ENCODE data around the gene MERTK.
"Not testable (repeated sequence)": the region's sequence is repeated elsewhere in the genome, so short reads cannot be mapped to it uniquely, and the experiment has no call there.

Gene MERTK

GRCh38 chr2:111944531-111945210 is 46.3 kb downstream of the MERTK start:
- no peak for DNase-seq (ENCODE audit: extremely low read depth in 1 of 2, low read depth in 1 of 2)

DNA sequence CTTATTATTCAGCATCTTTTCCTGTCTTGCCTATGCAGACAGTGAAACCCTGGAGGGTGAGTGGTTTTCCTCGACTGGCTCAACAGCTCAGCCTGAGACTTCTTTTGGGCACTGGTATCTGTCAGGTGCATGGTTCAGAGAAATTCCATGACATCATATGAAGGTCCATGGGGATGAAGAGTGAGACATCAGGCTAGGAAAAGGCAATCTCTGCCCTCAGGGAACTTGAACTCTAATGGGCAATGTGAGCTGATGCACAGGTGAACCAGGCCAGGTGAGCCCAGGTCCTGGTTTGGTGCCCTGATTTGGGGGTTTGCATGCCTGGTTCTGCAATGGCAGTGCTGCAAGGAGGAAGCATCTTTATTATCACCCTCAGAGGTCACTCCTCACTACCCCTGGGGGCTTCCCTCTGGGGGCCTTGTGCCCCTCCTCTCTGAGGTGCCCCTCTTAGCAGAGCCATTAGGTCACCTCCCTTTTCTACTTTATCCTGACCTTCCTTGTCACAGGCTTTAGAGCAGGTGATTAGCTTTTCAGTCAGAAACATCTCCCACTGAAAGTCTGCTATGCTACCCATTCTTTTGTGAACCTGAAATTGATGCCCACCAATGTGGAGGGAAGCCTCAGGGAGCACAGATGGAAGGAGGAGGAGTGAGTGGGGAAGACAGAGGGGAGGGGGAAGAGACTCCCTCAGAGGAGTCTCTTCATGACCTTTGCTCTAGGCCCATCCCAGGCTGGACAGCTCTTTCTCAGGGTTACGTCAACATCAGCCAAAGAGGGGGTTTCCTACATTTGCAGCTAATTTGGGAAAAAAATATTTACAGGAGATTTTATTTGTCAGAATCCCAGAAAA is 47.3 kb downstream of the MERTK start:
- DNase-seq (ENCODE audit: extremely low read depth in 1 of 2, low read depth in 1 of 2) = no peak

DNA sequence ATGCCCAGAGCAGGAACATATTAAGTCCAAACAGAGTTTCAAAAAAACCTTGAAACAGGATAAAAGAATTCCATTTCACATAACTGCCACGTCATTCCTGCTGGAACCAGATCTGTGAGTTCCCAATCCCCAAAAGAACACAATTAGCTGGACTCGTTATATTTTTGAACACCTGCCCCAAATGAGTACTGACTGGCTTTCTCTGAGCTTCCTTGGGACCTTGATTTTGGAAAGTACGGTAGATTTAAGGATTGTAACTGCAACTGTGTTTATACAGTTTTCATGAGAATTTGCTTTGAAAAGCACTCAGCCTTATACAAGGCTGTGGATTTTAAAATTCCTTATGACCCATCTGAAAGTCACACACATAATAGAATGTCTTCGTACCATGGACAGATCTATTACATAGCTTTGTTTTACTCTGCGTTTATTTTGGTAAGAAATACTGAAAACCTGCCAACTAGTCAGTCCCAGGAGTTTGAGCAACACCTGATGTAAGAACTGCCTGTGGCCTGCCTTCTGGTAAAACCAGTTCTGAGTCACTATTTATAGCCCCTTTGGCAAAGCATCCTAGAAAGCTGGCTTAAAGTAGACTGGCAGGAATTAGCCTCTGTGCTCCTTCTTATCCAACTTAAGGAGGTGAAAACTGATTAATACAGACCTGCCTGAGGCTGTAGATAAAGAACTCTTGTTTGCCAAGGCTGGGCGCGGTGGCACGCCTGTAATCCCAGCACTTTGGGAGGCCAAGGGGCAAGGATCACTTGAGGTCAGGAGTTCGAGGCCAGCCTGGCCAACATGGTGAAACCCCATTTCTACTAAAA is 48.1 kb downstream of the MERTK start:
- DNase-seq (ENCODE audit: extremely low read depth in 1 of 2, low read depth in 1 of 2) = no peak

DNA sequence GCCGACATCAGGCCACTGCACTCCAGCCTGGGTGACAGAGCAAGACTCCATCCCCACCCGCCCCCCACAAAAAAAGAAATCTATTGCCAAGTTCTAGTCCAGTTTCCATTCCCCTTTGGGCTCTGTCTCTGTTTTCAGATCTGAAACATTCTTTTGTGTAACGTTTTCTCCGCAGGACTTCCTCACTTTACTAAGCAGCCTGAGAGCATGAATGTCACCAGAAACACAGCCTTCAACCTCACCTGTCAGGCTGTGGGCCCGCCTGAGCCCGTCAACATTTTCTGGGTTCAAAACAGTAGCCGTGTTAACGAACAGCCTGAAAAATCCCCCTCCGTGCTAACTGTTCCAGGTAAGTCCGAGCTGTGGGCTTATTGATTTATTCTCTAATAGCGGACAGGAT is 48.8 kb downstream of the MERTK start:
- DNase-seq (ENCODE audit: extremely low read depth in 1 of 2, low read depth in 1 of 2) = no peak

GRCh38 chr2:111948832-111949231 is 50.4 kb downstream of the MERTK start:
- DNase-seq (ENCODE audit: extremely low read depth in 1 of 2, low read depth in 1 of 2) = no peak

- DNase-seq (ENCODE audit: extremely low read depth in 1 of 2, low read depth in 1 of 2) = no peak
Measured at GRCh38 chr2:111950236-111950635, 51.8 kb downstream of the MERTK start.

DNA sequence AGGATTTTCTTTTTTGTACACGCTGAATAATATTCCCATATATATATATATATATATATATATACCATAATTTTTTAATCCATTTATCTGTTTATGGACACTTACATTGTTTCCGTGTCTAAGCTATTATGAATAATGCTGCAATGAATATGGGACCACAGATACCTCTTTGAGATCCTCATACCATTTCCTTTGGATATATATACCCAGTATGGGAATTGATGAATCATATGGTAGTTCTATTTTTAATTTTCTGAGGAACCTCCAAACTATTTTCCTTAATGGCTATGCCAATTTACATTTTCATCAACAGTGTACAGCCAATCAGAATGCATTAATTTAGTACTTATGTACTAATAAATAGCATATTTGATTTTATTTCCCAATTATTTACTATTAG is 53.1 kb downstream of the MERTK start:
- DNase-seq (ENCODE audit: extremely low read depth in 1 of 2, low read depth in 1 of 2) = no peak

DNA sequence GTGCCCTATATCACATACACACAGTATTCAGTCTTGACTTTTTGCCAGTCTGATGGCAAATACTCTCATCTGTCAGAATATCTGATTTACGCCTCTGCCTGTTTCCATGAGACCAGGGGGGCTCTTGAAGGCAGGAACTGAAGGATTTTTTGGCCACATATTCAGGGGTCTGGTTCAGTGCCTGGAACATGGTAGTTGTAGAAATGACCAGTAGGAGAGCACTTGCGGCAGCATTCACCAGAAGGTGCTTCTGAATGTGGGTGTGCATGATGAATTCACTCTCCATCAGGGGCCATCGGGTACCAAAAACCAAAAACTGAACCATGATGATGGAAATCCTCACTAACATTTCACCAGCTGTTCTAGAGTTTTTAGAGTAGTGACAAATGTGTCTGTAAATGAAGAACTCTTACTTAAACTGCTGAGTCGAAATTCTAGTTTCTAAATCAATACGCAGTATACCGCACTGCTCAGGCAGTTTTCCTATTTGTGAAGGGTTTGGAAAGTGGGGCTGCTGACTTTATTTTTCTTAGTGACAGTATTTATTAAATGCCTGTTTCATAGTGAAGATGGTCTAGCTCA is 54.6 kb downstream of the MERTK start:
- no peak for DNase-seq (ENCODE audit: extremely low read depth in 1 of 2, low read depth in 1 of 2)

GRCh38 chr2:111954602-111955332 is 56.4 kb downstream of the MERTK start:
- no peak for DNase-seq (ENCODE audit: extremely low read depth in 1 of 2, low read depth in 1 of 2)

DNA sequence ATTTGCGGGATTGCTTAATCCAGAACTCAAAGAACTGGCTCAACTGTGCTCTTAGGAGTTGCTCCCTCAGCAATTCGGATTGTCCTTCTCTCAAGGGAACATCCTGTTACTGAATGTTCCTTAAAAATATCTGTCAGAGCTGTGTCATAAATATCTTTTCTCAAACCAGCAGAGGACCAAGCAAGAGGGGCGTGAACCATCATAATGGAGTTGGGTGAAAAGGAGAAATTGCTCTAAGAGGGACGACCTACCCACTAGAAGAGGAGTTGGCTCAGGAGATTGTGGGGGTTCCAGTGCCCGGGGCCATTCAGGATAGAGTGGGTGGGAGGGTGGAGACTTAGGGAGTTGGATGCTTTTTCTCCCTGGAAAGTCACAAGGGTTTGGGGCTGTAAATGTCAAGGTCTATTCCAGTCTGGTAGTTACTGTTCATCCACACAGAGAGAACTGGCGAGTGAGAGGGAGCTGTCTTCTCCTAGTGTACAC is 59.5 kb downstream of the MERTK start:
- no peak for DNase-seq (ENCODE audit: extremely low read depth in 1 of 2, low read depth in 1 of 2)

GRCh38 chr2:111958901-111959300 is 60.5 kb downstream of the MERTK start:
- no peak for DNase-seq (ENCODE audit: extremely low read depth in 1 of 2, low read depth in 1 of 2)

- no peak for DNase-seq (ENCODE audit: extremely low read depth in 1 of 2, low read depth in 1 of 2)
Measured at GRCh38 chr2:111961663-111962062, 63.3 kb downstream of the MERTK start.

- not testable (repeated sequence) for DNase-seq (ENCODE audit: extremely low read depth in 1 of 2, low read depth in 1 of 2)
Measured at GRCh38 chr2:111963086-111963485, 64.7 kb downstream of the MERTK start.

DNA sequence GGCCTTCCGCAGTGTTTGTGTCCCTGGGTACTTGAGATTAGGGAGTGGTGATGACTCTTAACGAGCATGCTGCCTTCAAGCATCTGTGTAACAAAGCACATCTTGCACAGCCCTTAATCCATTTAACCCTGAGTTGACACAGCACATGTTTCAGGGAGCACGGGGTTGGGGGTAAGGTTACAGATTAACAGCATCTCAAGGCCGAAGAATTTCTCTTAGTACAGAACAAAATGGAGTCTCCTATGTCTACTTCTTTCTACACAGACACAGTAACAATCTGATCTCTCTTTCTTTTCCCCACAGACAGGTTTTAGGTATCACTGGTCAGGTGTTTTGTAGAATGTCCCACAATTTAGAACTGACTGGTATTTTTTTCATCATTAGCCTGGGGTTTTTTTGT is 65.1 kb downstream of the MERTK start:
- DNase-seq (ENCODE audit: extremely low read depth in 1 of 2, low read depth in 1 of 2) = not testable (repeated sequence)

GRCh38 chr2:111965062-111965461 is 66.7 kb downstream of the MERTK start:
- no peak for DNase-seq (ENCODE audit: extremely low read depth in 1 of 2, low read depth in 1 of 2)

DNA sequence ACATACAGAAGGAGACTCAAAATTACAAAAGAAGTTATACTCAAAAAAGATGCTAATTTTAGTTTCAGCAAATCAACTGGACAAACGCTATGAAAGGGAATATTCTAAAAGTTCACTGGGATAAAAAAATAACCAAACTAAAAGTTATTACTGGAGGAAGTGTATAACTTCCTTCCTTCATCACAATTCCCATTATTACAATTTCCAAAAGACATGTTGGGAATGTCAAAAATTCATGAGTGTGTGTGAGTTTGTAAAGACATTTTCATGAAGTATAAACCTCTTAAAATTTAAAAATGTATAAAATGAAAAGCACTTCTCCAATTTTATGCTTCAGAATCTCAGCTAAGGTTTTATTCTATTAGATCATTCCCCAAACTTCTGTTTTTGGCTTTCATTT is 67.8 kb downstream of the MERTK start:
- DNase-seq (ENCODE audit: extremely low read depth in 1 of 2, low read depth in 1 of 2) = no peak

DNA sequence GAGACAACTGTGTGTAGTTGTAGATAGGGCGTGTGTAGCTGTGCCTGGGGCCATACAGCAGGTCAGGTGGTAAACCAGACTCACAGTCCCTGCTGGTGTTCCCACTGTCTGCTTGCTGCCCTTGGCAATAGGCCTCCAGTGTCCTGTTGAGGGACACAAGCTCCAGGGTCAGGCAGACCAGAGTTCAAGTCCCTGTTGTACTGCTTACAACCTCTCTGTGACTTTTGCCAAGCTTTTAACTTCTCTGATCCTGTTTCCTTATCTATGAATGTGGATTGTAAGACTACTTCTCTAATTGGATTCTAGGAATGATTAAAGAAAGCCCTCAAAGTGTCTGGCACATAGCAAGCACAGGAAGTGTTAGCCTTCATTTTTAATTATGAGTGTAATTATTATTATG is 68.6 kb downstream of the MERTK start:
- DNase-seq (ENCODE audit: extremely low read depth in 1 of 2, low read depth in 1 of 2) = no peak

- DNase-seq (ENCODE audit: extremely low read depth in 1 of 2, low read depth in 1 of 2) = no peak
Measured at GRCh38 chr2:111970453-111970852, 72.0 kb downstream of the MERTK start.

DNA sequence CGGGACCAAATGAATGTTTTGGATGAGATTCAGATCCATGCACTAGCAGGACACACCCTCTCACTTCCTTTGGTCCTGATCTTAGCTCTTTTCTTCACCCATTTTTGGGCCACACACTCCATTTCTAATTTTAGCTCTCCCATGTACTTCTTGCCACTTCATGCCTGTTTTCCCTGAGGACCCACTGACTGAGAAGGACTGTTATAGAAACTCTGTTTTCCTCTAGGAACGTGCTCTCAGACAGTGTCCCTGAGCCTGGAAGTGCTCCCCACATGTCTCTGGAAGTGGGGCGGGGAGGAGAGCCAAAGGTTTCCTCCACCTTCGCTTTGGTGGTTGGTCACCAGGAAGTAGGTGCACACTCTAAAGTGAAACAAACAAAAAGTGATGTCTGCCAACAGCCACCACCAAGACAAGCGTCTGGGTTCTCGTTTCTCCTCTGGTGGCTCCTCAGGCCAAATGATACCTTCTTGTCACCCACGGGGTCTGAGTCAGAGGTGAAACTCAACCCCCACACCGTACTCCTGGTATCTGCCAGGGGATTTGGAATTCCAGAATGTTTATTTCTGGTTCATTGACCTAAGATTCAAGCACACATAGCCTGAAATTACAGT is 74.7 kb downstream of the MERTK start:
- no peak for DNase-seq (ENCODE audit: extremely low read depth in 1 of 2, low read depth in 1 of 2)

GRCh38 chr2:111973701-111974100 is 75.3 kb downstream of the MERTK start:
- no peak for DNase-seq (ENCODE audit: extremely low read depth in 1 of 2, low read depth in 1 of 2)
